SH-SY5Y (cell line): ENCODE data around the gene ARHGAP15.

Source experiments
- GATA2 ChIP-seq: IDR thresholded peaks from 2 replicates; pipeline ENCODE4 v1.6.1; 2011; ENCODE audit warnings: mild to moderate bottlenecking, low read depth, low read length
- GATA3 ChIP-seq: IDR thresholded peaks from 2 replicates; pipeline ENCODE4 v1.6.1; 2011; ENCODE audit warnings: low read depth, mild to moderate bottlenecking, low read length, moderate library complexity

DNA sequence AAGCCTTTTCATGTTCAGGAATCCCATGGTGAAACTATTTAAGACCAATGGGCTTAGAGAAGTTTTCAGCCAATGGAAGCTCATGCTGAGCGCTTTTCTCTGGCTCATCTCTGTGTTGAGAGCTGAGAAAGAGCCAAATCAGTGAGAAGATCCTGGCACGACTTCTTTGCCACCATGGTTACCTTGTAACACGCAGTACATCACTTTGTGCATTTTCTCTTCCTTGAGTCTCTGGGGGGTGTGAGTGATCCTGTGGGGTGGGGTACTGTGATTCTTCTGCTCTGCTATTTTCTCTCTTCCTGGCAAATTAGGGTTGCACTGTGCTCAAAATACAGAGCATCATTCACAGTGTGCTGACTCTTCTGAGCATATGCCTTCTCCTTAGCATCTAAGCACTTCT lies 664.2 kb downstream of the ARHGAP15 start:
- TF ChIP-seq GATA2 = no peak
- no peak for TF ChIP-seq GATA3
